SK-N-SH (cell line): ENCODE data around the gene PTPRA. TPM values are rescaled to one million over a fixed set of nuclear protein-coding genes. Genes with fewer than 3 reads are reported as not detected.
A peak's percentile ranks its signal among the peaks of the same experiment; 100 is the strongest.

Experiments used
- CTCF ChIA-PET: fragments of 300-600, 350-600 bp; formaldehyde crosslinking; extraction: SDS; loops from one replicate; lab custom pipeline; 2021; lab: Yijun Ruan, JAX
- POLR2A ChIA-PET: fragments of 350-600 bp; sonication (Branson Sonifier 250); formaldehyde crosslinking; extraction: SDS; loops from one replicate; lab custom pipeline; 2020; ENCODE audit warnings: antibody characterized with exemption, inconsistent platforms; lab: Yijun Ruan, JAX
- DNase-seq: peaks from one replicate; pipeline ENCODE4 v3.0.0; 2012
- H2AFZ ChIP-seq: fragments of 200-600 bp; sonication (generic); 2 replicates; pipeline ENCODE4 v1.8.1; 2016; ENCODE audit warnings: antibody characterized with exemption, mild to moderate bottlenecking, low read depth
- H3F3A ChIP-seq: fragments of 200-600 bp; sonication (generic); replicated peaks from 2 replicates; pipeline ENCODE3; 2016; ENCODE audit warnings: antibody characterized with exemption, mild to moderate bottlenecking; ENCODE audit not compliant: insufficient read depth
- H3K27ac ChIP-seq, 2 experiments: fragments of 200-500 bp in 1 of 2; fragments of 200-600 bp in 1 of 2; sonication (Bioruptor generic) in 1 of 2; sonication (generic), shearing (Covaris generic) in 1 of 2; 2 replicates each; pipeline versions ENCODE4 v1.5.1 to v1.6.1; 2014 to 2016; ENCODE audit warnings: low read depth in 2 of 2, inconsistent platforms in 1 of 2, low read length in 1 of 2, mild to moderate bottlenecking in 1 of 2, mixed read lengths in 1 of 2
- H3K27me3 ChIP-seq: fragments of 200-600 bp; sonication (generic), shearing (Covaris generic); 2 replicates; pipeline ENCODE4 v1.6.1; 2016; ENCODE audit warnings: mixed run types; ENCODE audit not compliant: insufficient read depth
- H3K36me3 ChIP-seq, 2 experiments: fragments of 200-500 bp in 1 of 2; fragments of 200-600 bp in 1 of 2; sonication (Bioruptor generic) in 1 of 2; sonication (generic) in 1 of 2; replicated peaks in 1 of 2; 2 replicates each; pipeline versions ENCODE3 to v1.5.1; 2014 to 2016; ENCODE audit warnings: low read length in 1 of 2, mild to moderate bottlenecking in 1 of 2; ENCODE audit not compliant: insufficient read depth in 2 of 2, control insufficient read depth in 1 of 2
- H3K4me1 ChIP-seq, 2 experiments: fragments of 200-500 bp in 1 of 2; fragments of 200-600 bp in 1 of 2; sonication (Bioruptor generic) in 1 of 2; sonication (generic), shearing (Covaris generic) in 1 of 2; 2 replicates each; pipeline versions ENCODE4 v1.5.1 to v1.6.1; 2014 to 2016; ENCODE audit warnings: low read depth in 1 of 2, low read length in 1 of 2, mixed run types in 1 of 2; ENCODE audit not compliant: insufficient read depth in 2 of 2, control insufficient read depth in 1 of 2
- H3K4me2 ChIP-seq: fragments of 200-600 bp; sonication (generic), shearing (Covaris generic); 2 replicates; pipeline ENCODE4 v1.6.1; 2017; ENCODE audit warnings: mixed run types
- H3K4me3 ChIP-seq, 2 experiments: fragments of 200-500 bp in 1 of 2; fragments of 200-600 bp in 1 of 2; sonication (Bioruptor generic) in 1 of 2; sonication (generic), shearing (Covaris generic) in 1 of 2; 2 replicates each; pipeline versions ENCODE4 v1.5.1 to v1.8.1; 2014 to 2016; ENCODE audit warnings: low read depth in 2 of 2, inconsistent platforms in 1 of 2, low read length in 1 of 2, mild to moderate bottlenecking in 1 of 2, mixed read lengths in 1 of 2, moderate library complexity in 1 of 2
- H3K79me2 ChIP-seq: fragments of 200-600 bp; sonication (generic); 2 replicates; pipeline ENCODE4 v1.8.1; 2017; ENCODE audit warnings: mild to moderate bottlenecking; ENCODE audit not compliant: insufficient read depth
- H3K9ac ChIP-seq: fragments of 200-600 bp; sonication (generic); 2 replicates; pipeline ENCODE4 v1.6.1; 2017; ENCODE audit warnings: mixed run types
- H3K9me2 ChIP-seq: fragments of 200-600 bp; sonication (generic); 2 replicates; pipeline ENCODE4 v1.6.1; 2017; ENCODE audit warnings: mixed run types
- H3K9me3 ChIP-seq: fragments of 200-600 bp; sonication (generic); 2 replicates; pipeline ENCODE4 v1.6.1; 2017; ENCODE audit warnings: mixed run types, mild to moderate bottlenecking, moderate library complexity
- H4K20me1 ChIP-seq: fragments of 200-600 bp; sonication (generic); 2 replicates; pipeline ENCODE4 v1.6.1; 2017; ENCODE audit warnings: mild to moderate bottlenecking, mixed run types; ENCODE audit not compliant: insufficient read depth
- CHD2 ChIP-seq: fragments of 150-350 bp; IDR thresholded peaks from 2 replicates; pipeline ENCODE4 v1.6.1; 2018; ENCODE audit warnings: low read length; ENCODE audit not compliant: partially characterized antibody
- EP300 ChIP-seq, 2 experiments: IDR thresholded peaks; 2 replicates each; pipeline versions ENCODE4 v1.4.0 to v1.6.1; 2012; ENCODE audit warnings: borderline replicate concordance in 1 of 2, low read depth in 1 of 2, low read length in 1 of 2
- EZH2phosphoT487 ChIP-seq: fragments of 200-600 bp; sonication (generic); IDR thresholded peaks from 2 replicates; pipeline ENCODE4 v1.6.1; 2017; ENCODE audit warnings: low read depth, mixed run types, mild to moderate bottlenecking, antibody characterized with exemption, moderate library complexity, borderline replicate concordance
- FOSL2 ChIP-seq: IDR thresholded peaks from 2 replicates; pipeline ENCODE4 v1.4.0; 2012; ENCODE audit warnings: low read depth, mild to moderate bottlenecking, moderate library complexity, borderline replicate concordance
- FOXJ3 ChIP-seq: sonication (generic); formaldehyde crosslinking; IDR thresholded peaks from 2 replicates; pipeline ENCODE4 v1.5.1; 2020; ENCODE audit warnings: mild to moderate bottlenecking, missing genetic modification reagents
- GABPA ChIP-seq: IDR thresholded peaks from 2 replicates; pipeline ENCODE4 v1.4.0; 2012; ENCODE audit warnings: low read depth, mild to moderate bottlenecking
- GATA2 ChIP-seq: sonication (generic); formaldehyde crosslinking; IDR thresholded peaks from 2 replicates; pipeline ENCODE4 v1.5.0; 2020; ENCODE audit warnings: mild to moderate bottlenecking, missing genetic modification reagents
- IRF3 ChIP-seq: fragments of 150-350 bp; IDR thresholded peaks from 2 replicates; pipeline ENCODE4 v1.6.1; 2016; ENCODE audit warnings: mild to moderate bottlenecking, low read depth, low read length
- JUND ChIP-seq: IDR thresholded peaks from 2 replicates; pipeline ENCODE4 v1.4.0; 2012
- MEF2A ChIP-seq: IDR thresholded peaks from 2 replicates; pipeline ENCODE4 v1.4.0; 2012; ENCODE audit warnings: low read depth, borderline replicate concordance
- NFIC ChIP-seq: IDR thresholded peaks from 2 replicates; pipeline ENCODE4 v1.4.0; 2012; ENCODE audit warnings: borderline replicate concordance
- NRF1 ChIP-seq: IDR thresholded peaks from 2 replicates; pipeline ENCODE4 v1.6.1; 2012; ENCODE audit warnings: low read depth, mild to moderate bottlenecking, low read length
- POLR2AphosphoS5 ChIP-seq: IDR thresholded peaks from 2 replicates; pipeline ENCODE4 v1.6.1; 2012; ENCODE audit warnings: low read depth, low read length
- REST ChIP-seq: IDR thresholded peaks from 2 replicates; pipeline ENCODE4 v1.6.1; 2012; ENCODE audit warnings: mild to moderate bottlenecking, low read depth, low read length, moderate library complexity
- SMC3 ChIP-seq: IDR thresholded peaks from 2 replicates; pipeline ENCODE4 v1.6.1; 2012; ENCODE audit warnings: low read depth, low read length, improper control_type of control experiment
- TAF1 ChIP-seq: IDR thresholded peaks from 2 replicates; pipeline ENCODE4 v1.6.1; 2012; ENCODE audit warnings: low read depth, mild to moderate bottlenecking, low read length, moderate library complexity, borderline replicate concordance
- TCF12 ChIP-seq: IDR thresholded peaks from 2 replicates; pipeline ENCODE4 v1.4.0; 2012
- TEAD4 ChIP-seq: IDR thresholded peaks from 2 replicates; pipeline ENCODE4 v1.4.0; 2012; ENCODE audit warnings: mild to moderate bottlenecking, borderline replicate concordance; ENCODE audit not compliant: insufficient read depth
- USF2 ChIP-seq: fragments of 150-350 bp; IDR thresholded peaks from 2 replicates; pipeline ENCODE4 v1.6.1; 2017; ENCODE audit warnings: antibody characterized with exemption, low read length, low read depth, borderline replicate concordance
- YY1 ChIP-seq: IDR thresholded peaks from 2 replicates; pipeline ENCODE4 v1.4.0; 2012; ENCODE audit warnings: low read depth, mild to moderate bottlenecking
- WGBS: methylation state at CpG from one replicate; pipeline ENCODE4 v1.1.6; 2017; ENCODE audit warnings: low lambda C conversion rate; 5-methylcytosine and 5-hydroxymethylcytosine counted together
- polyA plus RNA-seq, 3 experiments: library from polyadenylated mRNA; depleted of rRNA; stranded (reverse); fragments of >200 nt; gene quantifications; 2 replicates each; pipeline ENCODE4 v1.2.3, GENCODE V29; 2012

The PTPRA gene
- polyA plus RNA-seq, 1 of the 3 experiments (the other 2 are of a cell fraction): 47.6 TPM

GRCh38 chr20:2838847-2839671 lies 34.2 kb upstream of the PTPRA start:
- H3K9ac ChIP-seq: no peak overlapping the region
- ChIA-PET POLR2A (interaction anchor here (1.5 kb wide), 1 partner anchor 39 kb away, joined by 4 read pairs; the partner anchor contains the start of gene CPXM1), CTCF (interaction anchor here (0.9 to 3.8 kb wide), 3 partner anchors 13 to 34 kb away, joined by 3 to 12 read pairs (median 3); no protein-coding TSS in a partner anchor)
- H3K4me1 ChIP-seq: peaks cover 9 to 18% of the 10 kb centered on the region in 2 experiments; a peak in 3 of 4 replicates
- H4K20me1 ChIP-seq: no peaks in the 10 kb centered on the region
- no peak for TF ChIP-seq TAF1
- no peak for TF ChIP-seq USF2
- no peak for TF ChIP-seq MEF2A
- no peak for TF ChIP-seq NFIC
- TF ChIP-seq GABPA: no peak
- no peak for TF ChIP-seq EZH2phosphoT487
- no peak for TF ChIP-seq TCF12
- no peak for TF ChIP-seq FOSL2
- no peak for TF ChIP-seq CHD2
- peaks cover 3 to 23% of the 10 kb centered on the region in 2 experiments for H3K36me3 ChIP-seq
- H3K79me2 ChIP-seq: peaks cover 34% of the 10 kb centered on the region; the same call in 1 of the 2 replicates
- peak overlapping the region in 1 of 2 experiments; percentile 93; a peak in 2 of 4 replicates for H3K4me3 ChIP-seq
- peak overlapping the region; percentile 94 for H3K4me2 ChIP-seq
- H2AFZ ChIP-seq: no peak overlapping the region
- no peak for DNase-seq
- H3F3A ChIP-seq: peaks cover 3% of the 10 kb centered on the region
- H3K27ac ChIP-seq: no peak overlapping the region
- no peaks in the 10 kb centered on the region for H3K9me2 ChIP-seq
- H3K9me3 ChIP-seq: no peaks in the 10 kb centered on the region
- H3K27me3 ChIP-seq: no peaks in the 10 kb centered on the region
- WGBS: 100% methylated on average over 14 of the region's 15 CpGs

GRCh38 chr20:2839732-2840137 lies 33.5 kb upstream of the PTPRA start:
- peak overlapping the region; percentile 100 for H2AFZ ChIP-seq
- no peaks in the 10 kb centered on the region for H4K20me1 ChIP-seq
- peak overlapping the region; percentile 89 to 93 for H3K4me3 ChIP-seq
- peaks cover 9 to 18% of the 10 kb centered on the region in 2 experiments; a peak in 3 of 4 replicates for H3K4me1 ChIP-seq
- POLR2A ChIA-PET: interaction anchor here (1.5 kb wide), 1 partner anchor 40 kb away, joined by 4 read pairs; the partner anchor contains the start of gene CPXM1
- no peaks in the 10 kb centered on the region for H3K9me3 ChIP-seq
- H3K4me2 ChIP-seq: peak overlapping the region; percentile 94
- no peak for DNase-seq
- H3F3A ChIP-seq: peaks cover 3% of the 10 kb centered on the region
- 88% methylated on average over 14 of the region's 21 CpGs for WGBS
- peak overlapping the region; percentile 68 to 80; a peak in 2 of 4 replicates for H3K27ac ChIP-seq
- peaks cover 39% of the 10 kb centered on the region; the same call in 1 of the 2 replicates for H3K79me2 ChIP-seq
- peak overlapping the region; percentile 88; the same call in 1 of the 2 replicates for H3K9ac ChIP-seq
- no peaks in the 10 kb centered on the region for H3K27me3 ChIP-seq
- CTCF ChIA-PET: interaction anchor here (0.9 to 3.8 kb wide), 3 partner anchors 12 to 33 kb away, joined by 3 to 12 read pairs (median 3); no protein-coding TSS in a partner anchor
- no peaks in the 10 kb centered on the region for H3K9me2 ChIP-seq
- peaks cover 7 to 23% of the 10 kb centered on the region in 2 experiments for H3K36me3 ChIP-seq
- TF ChIP-seq FOXJ3 (CRISPR knock-in tag) (no peak), GATA2 (CRISPR knock-in tag) (no peak), EP300 (IDR thresholded peaks at IDR 0.05; ENCODE audit: borderline replicate concordance in 1 of 2, low read depth in 1 of 2, low read length in 1 of 2) (no peak), TEAD4 (no peak), POLR2AphosphoS5 (no peak), IRF3 (no peak), NRF1 (no peak), USF2 (no peak), REST (no peak), JUND (no peak), SMC3 (no peak), YY1 (no peak), GABPA (no peak)
